Neutrophil (primary cell): Measurements from ENCODE around the gene NCK2.

Source experiments
- H3K27ac ChIP-seq: fragments of 200-600 bp; sonication (generic); 2 replicates; pipeline ENCODE4 v1.5.1; 2016; ENCODE audit warnings: mild to moderate bottlenecking, moderate library complexity
- H3K27me3 ChIP-seq: fragments of 200-600 bp; sonication (generic); 2 replicates; pipeline ENCODE4 v1.6.0; 2016; ENCODE audit warnings: mild to moderate bottlenecking
- H3K36me3 ChIP-seq: fragments of 200-600 bp; sonication (generic); 2 replicates; pipeline ENCODE4 v1.5.1; 2017
- H3K4me1 ChIP-seq, 2 experiments: fragments of 200-600 bp in 1 of 2; sonication (generic) in 1 of 2; 1 replicate in 1 of 2; 2 replicates in 1 of 2; pipeline versions ENCODE4 v1.5.1 to v1.6.1; 2013 to 2016; ENCODE audit warnings: low read depth in 1 of 2, low read length in 1 of 2, mild to moderate bottlenecking in 1 of 2, moderate library complexity in 1 of 2; ENCODE audit not compliant: control insufficient read depth in 1 of 2, insufficient read depth in 1 of 2
- H3K4me3 ChIP-seq, 2 experiments: fragments of 200-600 bp in 1 of 2; sonication (generic) in 1 of 2; 1 replicate in 1 of 2; 2 replicates in 1 of 2; pipeline ENCODE4 v1.5.1; 2013 to 2016; ENCODE audit warnings: low read depth in 1 of 2, low read length in 1 of 2, mild to moderate bottlenecking in 1 of 2, moderate library complexity in 1 of 2
- H3K9me3 ChIP-seq: fragments of 200-600 bp; sonication (generic); 2 replicates; pipeline ENCODE4 v1.5.1; 2016
- TF ChIP-seq, protein P1 (sequence below): fragments of 200-600 bp; sonication (generic); IDR thresholded peaks from 2 replicates; pipeline ENCODE4 v1.5.1; 2016; ENCODE audit warnings: antibody characterized with exemption

NCK2 gene

GRCh38 chr2:105934467-105934866 lies 189.8 kb downstream of the NCK2 start:
- H3K27me3 ChIP-seq, result no peaks in the 10 kb centered on the region
- no peaks in the 10 kb centered on the region for H3K9me3 ChIP-seq
- H3K4me3 ChIP-seq, result no peak overlapping the region
- no peak overlapping the region for H3K27ac ChIP-seq
- no peaks in the 10 kb centered on the region for H3K4me1 ChIP-seq
- H3K36me3 ChIP-seq, result no peaks in the 10 kb centered on the region
- TF ChIP-seq, protein P1, sequence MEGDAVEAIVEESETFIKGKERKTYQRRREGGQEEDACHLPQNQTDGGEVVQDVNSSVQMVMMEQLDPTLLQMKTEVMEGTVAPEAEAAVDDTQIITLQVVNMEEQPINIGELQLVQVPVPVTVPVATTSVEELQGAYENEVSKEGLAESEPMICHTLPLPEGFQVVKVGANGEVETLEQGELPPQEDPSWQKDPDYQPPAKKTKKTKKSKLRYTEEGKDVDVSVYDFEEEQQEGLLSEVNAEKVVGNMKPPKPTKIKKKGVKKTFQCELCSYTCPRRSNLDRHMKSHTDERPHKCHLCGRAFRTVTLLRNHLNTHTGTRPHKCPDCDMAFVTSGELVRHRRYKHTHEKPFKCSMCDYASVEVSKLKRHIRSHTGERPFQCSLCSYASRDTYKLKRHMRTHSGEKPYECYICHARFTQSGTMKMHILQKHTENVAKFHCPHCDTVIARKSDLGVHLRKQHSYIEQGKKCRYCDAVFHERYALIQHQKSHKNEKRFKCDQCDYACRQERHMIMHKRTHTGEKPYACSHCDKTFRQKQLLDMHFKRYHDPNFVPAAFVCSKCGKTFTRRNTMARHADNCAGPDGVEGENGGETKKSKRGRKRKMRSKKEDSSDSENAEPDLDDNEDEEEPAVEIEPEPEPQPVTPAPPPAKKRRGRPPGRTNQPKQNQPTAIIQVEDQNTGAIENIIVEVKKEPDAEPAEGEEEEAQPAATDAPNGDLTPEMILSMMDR, result no peak

DNA sequence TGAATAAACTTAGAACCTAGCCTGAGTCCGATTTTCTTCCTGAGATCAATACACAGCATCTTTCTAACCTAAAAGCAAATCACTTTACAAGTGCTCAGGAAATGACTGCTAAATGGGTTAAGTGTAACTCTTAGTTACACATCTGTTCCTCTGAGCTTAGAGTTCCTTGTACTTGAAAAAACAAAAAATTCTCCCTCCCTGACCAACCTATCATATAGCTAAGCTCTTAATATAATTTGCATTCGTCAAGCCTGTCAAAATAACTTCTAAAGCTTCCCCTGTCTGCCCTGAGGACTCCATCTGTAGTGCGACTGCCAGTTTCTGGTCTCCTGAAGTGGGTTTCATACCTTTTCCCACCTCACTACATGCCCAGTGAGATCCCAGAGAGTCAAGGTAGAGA lies 190.4 kb downstream of the NCK2 start:
- TF ChIP-seq, protein P1, result no peak
- no peaks in the 10 kb centered on the region for H3K9me3 ChIP-seq
- H3K4me3 ChIP-seq, result no peak overlapping the region
- no peak overlapping the region for H3K27ac ChIP-seq
- H3K4me1 ChIP-seq, result no peaks in the 10 kb centered on the region
- no peaks in the 10 kb centered on the region for H3K36me3 ChIP-seq
- no peaks in the 10 kb centered on the region for H3K27me3 ChIP-seq

DNA sequence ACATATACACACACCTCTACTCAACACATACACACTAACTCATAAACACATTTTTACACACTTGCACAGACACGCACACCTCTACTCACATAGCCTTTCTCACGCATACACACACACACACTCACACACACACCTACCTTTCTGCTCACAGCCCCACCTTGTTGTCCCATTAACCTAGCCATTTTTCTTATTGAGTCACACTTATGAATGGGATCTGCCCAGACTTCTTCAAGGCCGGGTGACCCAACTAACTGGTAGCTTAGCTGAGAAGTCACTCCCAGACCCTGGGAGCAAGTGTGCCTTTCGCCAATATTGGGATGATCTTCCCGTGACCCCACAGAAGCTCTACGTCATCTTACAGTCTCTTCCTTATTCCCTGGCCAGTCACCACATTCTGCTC lies 192.2 kb downstream of the NCK2 start:
- Histone ChIP-seq H3K4me1 (no peaks in the 10 kb centered on the region), H3K4me3 (no peak overlapping the region), H3K27me3 (no peaks in the 10 kb centered on the region), H3K9me3 (no peaks in the 10 kb centered on the region), H3K36me3 (no peaks in the 10 kb centered on the region), H3K27ac (no peak overlapping the region)
- TF ChIP-seq, protein P1, result no peak

DNA sequence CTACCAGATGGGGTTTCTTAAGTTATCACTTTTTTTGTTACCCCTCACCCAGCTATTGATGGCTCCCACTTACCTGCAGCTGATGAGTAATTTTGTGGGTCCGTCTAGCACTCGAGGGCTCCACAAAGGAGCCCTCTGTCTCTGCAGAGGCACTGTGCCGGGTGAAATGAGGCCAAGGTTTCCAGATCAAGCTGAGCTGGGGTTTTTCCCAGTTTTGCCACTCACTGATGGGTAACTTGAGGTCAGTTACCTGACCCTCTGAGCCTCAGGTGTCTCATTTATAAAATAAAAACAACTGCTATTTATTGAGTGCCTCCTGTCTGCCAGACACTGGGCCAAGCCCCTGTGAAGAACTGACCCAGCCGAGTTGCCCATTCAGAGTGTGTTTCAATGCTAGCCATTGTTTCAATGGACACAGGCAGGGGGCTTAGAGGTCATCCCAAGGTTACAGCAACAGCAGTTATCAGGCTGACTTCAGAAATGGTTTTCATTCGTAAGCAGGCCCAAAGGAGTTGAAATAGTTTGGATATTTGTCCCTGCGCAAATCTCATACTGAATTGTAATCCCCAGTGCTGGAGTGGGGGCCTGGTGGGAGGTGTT lies 192.9 kb downstream of the NCK2 start:
- no peak overlapping the region for H3K27ac ChIP-seq
- TF ChIP-seq, protein P1, result no peak
- H3K4me3 ChIP-seq, result no peak overlapping the region
- no peaks in the 10 kb centered on the region for H3K27me3 ChIP-seq
- no peaks in the 10 kb centered on the region for H3K36me3 ChIP-seq
- no peaks in the 10 kb centered on the region for H3K4me1 ChIP-seq
- no peaks in the 10 kb centered on the region for H3K9me3 ChIP-seq
